Measurements from ENCODE around the gene MRPS12. TPM values are rescaled to one million over a fixed set of nuclear protein-coding genes. Genes with fewer than 3 reads are reported as not detected.
"Not testable (repeated sequence)": the region's sequence is repeated elsewhere in the genome, so short reads cannot be mapped to it uniquely, and the experiment has no call there.

Gene MRPS12
- total RNA-seq, 6 donors from 2014 or later: 3.1 to 38.3 (median 26.0) TPM

- WGBS, 2 donors: 42 to 49% methylated on average over 5 of the region's 5 CpGs
- ATAC-seq (ENCODE audit: low FRiP score in 2 of 2): no peak
- Histone ChIP-seq H3K27ac (peak overlapping the region in 2 of 4 donors; percentile 11 to 44), H3K4me3 (no peak overlapping the region), H3K9me3 (peaks cover 0 to 4% (median 0%) of the 10 kb centered on the region in 4 donors), H3K4me1 (no peaks in the 10 kb centered on the region), H3K27me3 (no peaks in the 10 kb centered on the region), H3K36me3 (peaks cover 0 to 5% (median 0%) of the 10 kb centered on the region in 4 donors)
- no peak for TF ChIP-seq POLR2AphosphoS5 (IDR thresholded peaks at IDR 0.05)
- TF ChIP-seq, protein P1, sequence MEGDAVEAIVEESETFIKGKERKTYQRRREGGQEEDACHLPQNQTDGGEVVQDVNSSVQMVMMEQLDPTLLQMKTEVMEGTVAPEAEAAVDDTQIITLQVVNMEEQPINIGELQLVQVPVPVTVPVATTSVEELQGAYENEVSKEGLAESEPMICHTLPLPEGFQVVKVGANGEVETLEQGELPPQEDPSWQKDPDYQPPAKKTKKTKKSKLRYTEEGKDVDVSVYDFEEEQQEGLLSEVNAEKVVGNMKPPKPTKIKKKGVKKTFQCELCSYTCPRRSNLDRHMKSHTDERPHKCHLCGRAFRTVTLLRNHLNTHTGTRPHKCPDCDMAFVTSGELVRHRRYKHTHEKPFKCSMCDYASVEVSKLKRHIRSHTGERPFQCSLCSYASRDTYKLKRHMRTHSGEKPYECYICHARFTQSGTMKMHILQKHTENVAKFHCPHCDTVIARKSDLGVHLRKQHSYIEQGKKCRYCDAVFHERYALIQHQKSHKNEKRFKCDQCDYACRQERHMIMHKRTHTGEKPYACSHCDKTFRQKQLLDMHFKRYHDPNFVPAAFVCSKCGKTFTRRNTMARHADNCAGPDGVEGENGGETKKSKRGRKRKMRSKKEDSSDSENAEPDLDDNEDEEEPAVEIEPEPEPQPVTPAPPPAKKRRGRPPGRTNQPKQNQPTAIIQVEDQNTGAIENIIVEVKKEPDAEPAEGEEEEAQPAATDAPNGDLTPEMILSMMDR (IDR thresholded peaks at IDR 0.05): no peak
- TF ChIP-seq EP300 (IDR thresholded peaks at IDR 0.05): no peak
- no peak for DNase-seq
Measured at GRCh38 chr19:38939957-38940356, 9.2 kb downstream of the MRPS12 start.

GRCh38 chr19:38941466-38941865 lies 10.7 kb downstream of the MRPS12 start:
- H3K27me3 ChIP-seq; H3K4me1 ChIP-seq; DNase-seq; H3K27ac ChIP-seq; H3K4me3 ChIP-seq; H3K9me3 ChIP-seq; ATAC-seq (ENCODE audit: low FRiP score in 2 of 2): not testable (repeated sequence)
- peaks cover 0 to 12% (median 0%) of the 10 kb centered on the region in 4 donors for H3K36me3 ChIP-seq
- 77 to 80% methylated on average over 5 of the region's 5 CpGs for WGBS, 2 donors

DNA sequence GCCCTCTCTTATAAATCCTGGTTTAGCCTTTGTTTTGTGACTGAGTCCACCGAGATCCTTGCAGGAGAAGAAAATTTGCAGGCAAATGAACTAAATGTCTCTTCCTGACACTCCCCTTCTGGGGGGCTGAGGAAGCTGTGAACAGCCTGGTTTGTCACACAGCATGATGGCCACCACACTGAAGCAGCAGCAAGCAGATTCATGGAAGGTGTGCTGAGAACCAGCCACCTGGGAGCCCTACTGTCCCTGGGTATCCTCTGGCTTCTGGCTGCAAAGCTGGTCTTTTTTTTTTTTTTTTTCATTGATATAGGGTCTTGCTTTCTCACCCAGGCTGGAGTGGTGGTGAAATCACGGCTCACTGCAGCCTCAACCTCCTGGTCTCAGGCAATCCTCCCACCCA lies 11.2 kb downstream of the MRPS12 start:
- H3K27me3 ChIP-seq: no peaks in the 10 kb centered on the region
- TF ChIP-seq POLR2AphosphoS5 (IDR thresholded peaks at IDR 0.05) (no peak), POLR2A (IDR thresholded peaks at IDR 0.05) (no peak), EP300 (IDR thresholded peaks at IDR 0.05) (no peak)
- TF ChIP-seq, protein P1 (IDR thresholded peaks at IDR 0.05): no peak
- H3K36me3 ChIP-seq: peaks cover 0 to 15% (median 0%) of the 10 kb centered on the region in 4 donors
- DNase-seq (no peak), ATAC-seq (ENCODE audit: low FRiP score in 2 of 2) (no peak)
- no peaks in the 10 kb centered on the region for H3K9me3 ChIP-seq
- no peak overlapping the region for H3K4me3 ChIP-seq
- 87 to 100% methylated on average over 2 of the region's 2 CpGs for WGBS, 2 donors
- no peaks in the 10 kb centered on the region for H3K4me1 ChIP-seq
- H3K27ac ChIP-seq: no peak overlapping the region

- 81% methylated on average over 20 of the region's 20 CpGs for WGBS, 2 donors
- no peaks in the 10 kb centered on the region for H3K4me1 ChIP-seq
- no peaks in the 10 kb centered on the region for H3K9me3 ChIP-seq
- TF ChIP-seq POLR2AphosphoS5 (IDR thresholded peaks at IDR 0.05) (no peak), POLR2A (IDR thresholded peaks at IDR 0.05) (no peak), EP300 (IDR thresholded peaks at IDR 0.05) (no peak)
- TF ChIP-seq, protein P1 (IDR thresholded peaks at IDR 0.05): no peak
- no peak for DNase-seq
- peak in 1 of 2 donors; percentile 34 for ATAC-seq (ENCODE audit: low FRiP score in 2 of 2)
- H3K27me3 ChIP-seq: no peaks in the 10 kb centered on the region
- H3K27ac ChIP-seq: no peak overlapping the region
- no peak overlapping the region for H3K4me3 ChIP-seq
- H3K36me3 ChIP-seq: peaks cover 0 to 15% (median 0%) of the 10 kb centered on the region in 4 donors
Measured at GRCh38 chr19:38942471-38943181, 11.9 kb downstream of the MRPS12 start.

DNA sequence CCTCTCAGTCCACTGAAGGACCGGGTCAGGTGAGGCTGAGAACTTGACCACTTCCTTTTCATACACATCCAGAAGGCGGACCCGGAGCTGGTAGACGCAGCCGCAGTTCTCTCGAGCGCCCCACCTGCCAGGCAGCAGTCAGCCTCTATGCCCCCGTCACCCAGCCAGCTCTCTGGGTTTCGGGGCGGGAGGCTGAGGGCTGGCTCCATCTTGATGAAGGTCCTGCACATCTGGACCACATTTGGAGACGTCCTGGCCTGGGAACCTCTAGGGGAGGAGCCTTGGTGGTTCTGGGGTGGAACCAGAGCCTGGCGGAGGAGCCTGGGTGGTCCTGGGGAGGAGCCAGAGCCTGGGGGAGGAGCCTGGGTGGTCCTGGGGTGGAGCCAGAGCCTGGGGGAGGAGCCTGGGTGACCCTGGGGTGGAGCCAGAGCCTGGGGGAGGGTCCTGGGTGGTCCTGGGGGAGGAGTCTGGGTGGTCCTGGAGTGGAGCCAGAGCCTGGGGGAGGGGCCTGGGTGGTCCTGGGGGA lies 14.3 kb downstream of the MRPS12 start:
- DNase-seq: no peak
- TF ChIP-seq POLR2AphosphoS5 (IDR thresholded peaks at IDR 0.05): no peak
- TF ChIP-seq EP300 (IDR thresholded peaks at IDR 0.05): no peak
- no peak for TF ChIP-seq POLR2A (IDR thresholded peaks at IDR 0.05)
- TF ChIP-seq, protein P1 (IDR thresholded peaks at IDR 0.05): no peak

More for the DNA sequence above, 14.3 kb downstream of the MRPS12 start:
- Histone ChIP-seq H3K27me3 (no peaks in the 10 kb centered on the region), H3K27ac (no peak overlapping the region), H3K4me3 (no peak overlapping the region), H3K4me1 (peaks cover 3 to 8% (median 6%) of the 10 kb centered on the region in 4 donors), H3K9me3 (no peaks in the 10 kb centered on the region), H3K36me3 (peaks cover 0 to 15% (median 0%) of the 10 kb centered on the region in 4 donors)
- 88 to 92% methylated on average over 11 to 12 of the region's 12 CpGs for WGBS, 2 donors
- no peak for ATAC-seq (ENCODE audit: low FRiP score in 2 of 2)

Measured in upper lobe of left lung (tissue), 6 donors.